Right cardiac atrium (tissue), 5 donors: Measurements from ENCODE around the gene PADI1. TPM values are rescaled to one million over a fixed set of nuclear protein-coding genes. Genes with fewer than 3 reads are reported as not detected.

ENCODE experiments used
- ATAC-seq, 2 donors: fragments of 200-7000 bp; cut with Tn5 transposase; one replicate each; pipeline versions ENCODE4 v1.8.0 to v1.9.1; 2020; ENCODE audit warnings: moderate library complexity in 2 of 2, mild to moderate bottlenecking in 1 of 2
- DNase-seq, 3 donors: peaks; one replicate each; pipeline ENCODE4 v3.0.0-alpha.2; 2020
- H3K27ac ChIP-seq: one replicate; pipeline ENCODE4 v1.5.1; 2013; ENCODE audit warnings: mild to moderate bottlenecking, low read length, control low read depth, moderate library complexity
- H3K27me3 ChIP-seq: one replicate; pipeline ENCODE4 v1.6.1; 2013; ENCODE audit not compliant: control insufficient read depth, insufficient read depth
- H3K4me1 ChIP-seq: one replicate; pipeline ENCODE4 v1.6.1; 2013; ENCODE audit warnings: low read length; ENCODE audit not compliant: control insufficient read depth, insufficient read depth
- H3K4me3 ChIP-seq: one replicate; pipeline ENCODE4 v1.5.1; 2013; ENCODE audit warnings: low read length, control low read depth
- H3K9me3 ChIP-seq: one replicate; pipeline ENCODE4 v1.6.1; 2013; ENCODE audit warnings: low read length; ENCODE audit not compliant: control insufficient read depth
- WGBS: extraction: QIAGEN DNeasy Blood & Tissue Kit; methylation state at CpG from one replicate; pipeline ENCODE4 v1.1.7; 2013; 5-methylcytosine and 5-hydroxymethylcytosine counted together
- intact Hi-C, 4 donors: fragments of 100-400 bp; cut with DNase I; formaldehyde crosslinking; loops; one replicate each; pipeline versions ENCODE4 v1.11.0 to v1.14.0; 2022 to 2023
- polyA plus RNA-seq: library from polyadenylated mRNA; stranded (reverse); fragments of 200-250 nt; gene quantifications from one replicate; pipeline ENCODE4 v1.2.3, GENCODE V29; 2013
- total RNA-seq, 4 donors: library from RNA; stranded (reverse); fragmentation: NEBNext Ultra II Directional; extraction: Animal tissue kit (Norgen Biotek cat#: 25700); gene quantifications; one replicate each; pipeline ENCODE4 v1.2.1, GENCODE V29; 2021
- donor health status: healthy with polysubstance abuse.
- donor health status: DM: no; HTN: yes; CAD: no.
- donor health status: DM: no; HTN: no; CAD: no.
- donor health status: DM: no; HTN: yes; CAD: no; lungs with severe emphysema.
- donor health status: DM: yes; HTN: yes; CAD: no.

PADI1 gene
- total and polyA plus RNA-seq, 5 donors: not detected

DNA sequence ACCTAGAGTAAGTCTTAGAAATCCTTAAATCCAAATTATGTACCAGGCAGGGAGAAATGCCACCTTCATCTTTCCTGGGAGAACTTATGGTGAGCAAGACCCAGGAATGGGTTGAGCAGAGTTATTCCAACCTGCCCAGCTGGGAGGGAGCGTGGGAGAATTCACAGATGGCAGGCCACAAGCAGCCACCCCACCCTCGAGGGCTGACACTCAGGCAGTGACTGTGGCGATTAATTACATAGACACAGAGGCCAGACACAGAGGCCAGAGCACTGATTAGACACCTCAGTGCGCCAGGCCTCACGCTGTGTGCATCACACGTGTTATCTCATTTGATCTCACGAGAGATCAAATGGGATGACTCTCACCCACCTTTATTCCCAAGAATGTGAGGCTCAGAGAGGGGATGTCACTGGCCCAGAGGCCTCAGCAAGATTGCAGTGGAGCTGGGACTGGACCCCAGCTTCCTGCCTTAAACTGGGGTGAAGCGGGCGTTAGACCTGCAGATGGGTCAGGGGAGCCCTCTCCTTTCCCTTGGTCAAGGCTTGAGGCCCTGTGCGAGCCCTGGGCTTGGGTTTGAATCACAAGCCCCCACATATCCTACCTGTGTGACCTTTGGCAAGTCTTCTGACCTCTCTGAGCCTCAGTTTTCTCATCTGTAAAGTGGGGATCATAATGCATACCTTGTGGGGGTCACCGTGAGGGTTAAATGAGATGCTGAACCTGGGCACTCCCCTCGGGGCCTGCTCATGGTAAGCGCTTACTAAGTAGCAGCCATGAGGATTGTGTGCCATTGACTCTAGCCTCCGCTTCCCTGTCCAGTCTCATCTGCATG, 74.3 kb downstream of the PADI1 start:
- Histone ChIP-seq H3K27ac (no peak overlapping the region), H3K4me1 (no peaks in the 10 kb centered on the region), H3K4me3 (no peak overlapping the region), H3K9me3 (no peaks in the 10 kb centered on the region), H3K27me3 (no peaks in the 10 kb centered on the region)
- DNase-seq (no peak), ATAC-seq (no peak)
- WGBS: 80% methylated on average over 14 of the region's 14 CpGs
- intact Hi-C loops: no loop called here

DNA sequence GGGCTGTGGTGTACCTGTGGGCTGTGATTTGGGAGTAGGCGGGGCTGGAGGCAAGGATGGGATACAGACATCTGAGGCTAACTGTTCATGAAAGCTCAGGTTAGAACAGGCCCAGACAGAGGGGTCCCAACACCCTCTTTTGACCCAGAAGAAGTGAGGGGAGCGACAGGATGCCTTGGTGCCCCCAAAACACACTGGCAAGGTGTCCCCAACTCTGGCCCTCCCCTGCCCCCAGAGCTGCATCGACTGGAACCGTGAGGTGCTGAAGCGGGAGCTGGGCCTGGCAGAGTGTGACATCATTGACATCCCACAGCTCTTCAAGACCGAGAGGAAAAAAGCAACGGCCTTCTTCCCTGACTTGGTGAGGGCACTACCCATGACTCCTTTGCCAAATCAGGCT, 75.5 kb downstream of the PADI1 start:
- Histone ChIP-seq H3K4me3 (no peak overlapping the region), H3K27me3 (no peaks in the 10 kb centered on the region), H3K4me1 (no peaks in the 10 kb centered on the region), H3K9me3 (no peaks in the 10 kb centered on the region), H3K27ac (no peak overlapping the region)
- intact Hi-C loops: no loop called here
- ATAC-seq (no peak), DNase-seq (no peak)
- 79% methylated on average over 7 of the region's 7 CpGs for WGBS

DNA sequence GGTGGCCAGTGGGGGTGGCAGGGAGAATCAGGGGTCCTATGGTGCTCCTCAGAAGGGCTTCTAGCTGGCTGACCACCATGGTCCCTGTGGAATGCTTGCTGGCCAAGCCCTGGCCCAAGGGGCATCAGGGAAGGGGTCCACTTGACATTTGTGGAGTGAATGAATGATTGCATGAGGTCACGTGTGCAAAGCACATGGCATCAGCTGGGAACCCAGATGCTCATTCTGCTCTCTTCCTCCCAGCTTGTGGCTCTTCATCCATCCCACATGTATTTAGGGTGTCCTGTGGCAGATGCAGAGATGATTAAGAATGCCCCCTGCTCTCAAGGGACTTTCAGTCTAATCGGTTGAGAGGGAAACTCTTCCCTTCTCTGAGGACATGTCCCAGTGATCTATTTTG, 76.0 kb downstream of the PADI1 start:
- H3K27ac ChIP-seq: no peak overlapping the region
- H3K27me3 ChIP-seq: no peaks in the 10 kb centered on the region
- DNase-seq (no peak), ATAC-seq (no peak)
- H3K4me3 ChIP-seq: no peak overlapping the region
- no peaks in the 10 kb centered on the region for H3K4me1 ChIP-seq
- 74% methylated on average over 2 of the region's 2 CpGs for WGBS
- no peaks in the 10 kb centered on the region for H3K9me3 ChIP-seq
- intact Hi-C loops: no loop called here

DNA sequence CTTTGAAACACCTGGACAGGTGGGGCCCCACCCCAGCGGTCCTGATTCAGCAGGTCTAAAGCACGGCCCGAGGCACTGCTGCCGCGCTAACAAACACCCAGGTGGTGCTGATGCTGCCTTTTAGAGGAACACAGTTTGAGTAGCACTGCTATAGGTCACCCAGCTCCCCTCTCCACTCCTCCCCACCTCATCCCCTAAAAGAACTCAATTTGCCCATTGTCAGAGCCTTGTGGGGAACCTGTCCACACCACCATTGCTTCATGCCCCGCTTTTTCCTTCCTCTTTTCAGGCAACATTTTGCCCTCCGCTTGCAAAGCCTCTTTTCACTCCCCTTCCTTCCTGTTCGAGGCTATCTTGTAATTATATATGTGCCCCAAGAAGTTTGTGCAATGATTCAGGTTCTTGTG, 76.8 kb downstream of the PADI1 start:
- Histone ChIP-seq H3K4me1 (no peaks in the 10 kb centered on the region), H3K4me3 (no peak overlapping the region), H3K9me3 (no peaks in the 10 kb centered on the region), H3K27me3 (no peaks in the 10 kb centered on the region), H3K27ac (no peak overlapping the region)
- WGBS: 75% methylated on average over 8 of the region's 8 CpGs
- intact Hi-C loops: no loop called here
- ATAC-seq (no peak), DNase-seq (no peak)

DNA sequence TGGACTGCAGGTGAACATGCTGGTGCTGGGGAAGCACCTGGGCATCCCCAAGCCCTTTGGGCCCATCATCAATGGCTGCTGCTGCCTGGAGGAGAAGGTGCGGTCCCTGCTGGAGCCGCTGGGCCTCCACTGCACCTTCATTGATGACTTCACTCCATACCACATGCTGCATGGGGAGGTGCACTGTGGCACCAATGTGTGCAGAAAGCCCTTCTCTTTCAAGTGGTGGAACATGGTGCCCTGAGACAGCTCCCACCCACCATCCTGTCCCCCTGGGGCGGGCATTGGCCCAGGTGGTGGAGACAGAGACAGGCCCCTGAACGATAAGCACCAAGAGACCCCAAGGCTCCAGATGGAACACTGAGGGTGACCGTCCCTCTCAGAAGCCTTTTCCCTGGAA, 77.9 kb downstream of the PADI1 start:
- 89% methylated on average over 5 of the region's 5 CpGs for whole genome bisulfite sequencing
- Histone ChIP-seq H3K9me3 (no peaks in the 10 kb centered on the region), H3K4me3 (no peak overlapping the region), H3K27me3 (no peaks in the 10 kb centered on the region), H3K4me1 (no peaks in the 10 kb centered on the region), H3K27ac (no peak overlapping the region)
- intact Hi-C loops: no loop called here
- ATAC-seq: no peak
- DNase-seq: no peak

DNA sequence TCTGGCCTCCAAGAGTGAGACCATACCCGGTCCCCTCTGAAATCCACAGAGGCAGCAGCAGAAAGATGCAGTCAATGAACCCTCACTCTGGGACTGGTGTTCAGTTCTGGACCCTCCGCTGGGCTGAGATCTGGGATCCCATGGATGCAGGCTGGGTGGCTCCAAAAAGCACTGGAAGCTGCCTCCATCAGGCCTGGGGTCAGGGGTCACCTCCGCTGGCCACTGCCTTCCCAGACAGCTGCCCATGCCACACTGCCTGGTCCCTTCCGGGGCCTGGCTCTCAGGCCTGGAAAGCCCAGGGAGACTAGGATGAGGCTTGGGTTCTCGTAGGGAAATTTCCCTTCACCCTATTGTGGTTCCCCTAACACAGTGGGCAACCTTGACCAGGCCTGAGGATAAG, 81.7 kb downstream of the PADI1 start:
- ATAC-seq (no peak), DNase-seq (no peak)
- Histone ChIP-seq H3K27ac (no peak overlapping the region), H3K4me3 (no peak overlapping the region), H3K4me1 (no peaks in the 10 kb centered on the region), H3K9me3 (no peaks in the 10 kb centered on the region), H3K27me3 (no peaks in the 10 kb centered on the region)
- WGBS: 79% methylated on average over 5 of the region's 5 CpGs
- intact Hi-C loops: no loop called here

DNA sequence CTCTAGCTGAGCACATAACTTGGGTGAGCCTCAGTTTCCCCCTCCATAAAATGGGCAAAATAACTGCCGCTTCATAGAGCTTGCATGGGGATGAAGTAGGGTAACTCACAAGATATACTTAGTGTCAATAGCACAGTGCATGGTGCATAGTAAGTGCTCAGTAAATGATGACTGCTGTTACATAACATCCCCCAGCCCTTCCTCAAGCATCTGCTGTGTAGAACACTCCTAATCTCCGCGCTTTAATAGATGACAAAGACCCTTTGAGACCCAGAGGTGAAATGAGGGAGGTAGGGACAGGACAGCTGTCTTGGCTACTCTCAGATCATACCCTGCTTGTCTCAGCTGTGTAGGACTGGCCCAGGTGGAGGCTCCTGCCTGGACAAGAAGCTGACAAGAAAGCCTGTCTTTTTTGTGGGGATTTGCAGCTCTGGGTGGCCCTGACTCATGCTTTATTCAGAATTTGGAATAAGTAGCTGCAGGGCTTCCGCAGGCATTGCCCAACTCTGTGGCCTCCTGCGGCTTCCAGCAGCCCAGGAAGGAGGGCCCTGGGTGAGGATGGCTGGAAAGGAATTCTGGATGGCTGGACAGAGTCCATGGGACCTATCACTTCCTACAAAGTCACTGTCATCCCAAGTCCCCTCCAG, 82.3 kb downstream of the PADI1 start:
- no peaks in the 10 kb centered on the region for H3K4me1 ChIP-seq
- no peaks in the 10 kb centered on the region for H3K9me3 ChIP-seq
- no peak overlapping the region for H3K27ac ChIP-seq
- no peak for ATAC-seq
- no peak overlapping the region for H3K4me3 ChIP-seq
- 83% methylated on average over 5 of the region's 5 CpGs for WGBS
- DNase-seq: no peak
- no peaks in the 10 kb centered on the region for H3K27me3 ChIP-seq
- intact Hi-C loops: no loop called here

DNA sequence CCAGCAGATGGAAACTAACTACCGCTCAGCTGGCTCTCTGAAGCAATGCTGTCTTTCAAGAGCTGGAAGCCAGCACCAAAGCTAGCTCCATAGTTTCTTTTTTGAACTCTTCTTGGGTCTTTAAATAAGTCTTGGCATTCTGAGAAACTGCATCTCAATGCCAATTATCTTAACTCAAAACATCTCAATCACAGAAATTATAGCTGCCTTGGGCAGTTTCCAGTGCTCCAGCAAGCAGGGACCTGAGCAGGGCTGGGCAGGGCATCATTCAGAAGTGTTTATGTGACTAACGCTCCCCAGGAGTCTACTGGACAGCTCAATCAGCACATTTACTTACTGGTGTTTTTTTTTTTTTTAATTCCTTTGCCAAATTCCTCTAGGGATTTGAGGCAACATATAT, 84.8 kb downstream of the PADI1 start:
- WGBS: 37% methylated on average over 2 of the region's 2 CpGs
- no peaks in the 10 kb centered on the region for H3K27me3 ChIP-seq
- H3K4me1 ChIP-seq: no peaks in the 10 kb centered on the region
- intact Hi-C loops: no loop called here
- DNase-seq: no peak
- H3K9me3 ChIP-seq: no peaks in the 10 kb centered on the region
- no peak overlapping the region for H3K4me3 ChIP-seq
- no peak overlapping the region for H3K27ac ChIP-seq
- ATAC-seq: no peak

DNA sequence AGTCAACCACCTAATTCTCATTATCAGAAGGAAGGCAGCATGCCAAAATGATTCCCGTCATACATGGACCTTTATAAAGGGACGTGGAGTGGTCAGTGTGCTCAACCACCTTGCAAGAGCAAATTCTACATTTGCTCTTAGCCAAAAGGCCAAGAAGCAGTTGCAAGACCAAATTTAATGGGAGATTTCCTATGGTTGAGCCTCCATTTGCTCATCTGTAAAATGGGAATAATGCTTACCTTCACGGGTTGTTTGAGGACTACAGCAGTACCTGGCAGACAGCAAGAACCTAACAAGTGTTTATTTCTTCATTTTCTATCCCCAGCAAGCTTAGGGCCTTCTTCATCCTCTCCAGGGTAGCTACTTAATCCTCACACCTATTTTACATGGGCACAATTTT, 85.6 kb downstream of the PADI1 start:
- H3K9me3 ChIP-seq: no peaks in the 10 kb centered on the region
- no peaks in the 10 kb centered on the region for H3K4me1 ChIP-seq
- intact Hi-C loops: no loop called here
- no peak for ATAC-seq
- H3K27ac ChIP-seq: no peak overlapping the region
- DNase-seq: no peak
- H3K27me3 ChIP-seq: no peaks in the 10 kb centered on the region
- 90% methylated on average over 3 of the region's 3 CpGs for WGBS
- no peak overlapping the region for H3K4me3 ChIP-seq

DNA sequence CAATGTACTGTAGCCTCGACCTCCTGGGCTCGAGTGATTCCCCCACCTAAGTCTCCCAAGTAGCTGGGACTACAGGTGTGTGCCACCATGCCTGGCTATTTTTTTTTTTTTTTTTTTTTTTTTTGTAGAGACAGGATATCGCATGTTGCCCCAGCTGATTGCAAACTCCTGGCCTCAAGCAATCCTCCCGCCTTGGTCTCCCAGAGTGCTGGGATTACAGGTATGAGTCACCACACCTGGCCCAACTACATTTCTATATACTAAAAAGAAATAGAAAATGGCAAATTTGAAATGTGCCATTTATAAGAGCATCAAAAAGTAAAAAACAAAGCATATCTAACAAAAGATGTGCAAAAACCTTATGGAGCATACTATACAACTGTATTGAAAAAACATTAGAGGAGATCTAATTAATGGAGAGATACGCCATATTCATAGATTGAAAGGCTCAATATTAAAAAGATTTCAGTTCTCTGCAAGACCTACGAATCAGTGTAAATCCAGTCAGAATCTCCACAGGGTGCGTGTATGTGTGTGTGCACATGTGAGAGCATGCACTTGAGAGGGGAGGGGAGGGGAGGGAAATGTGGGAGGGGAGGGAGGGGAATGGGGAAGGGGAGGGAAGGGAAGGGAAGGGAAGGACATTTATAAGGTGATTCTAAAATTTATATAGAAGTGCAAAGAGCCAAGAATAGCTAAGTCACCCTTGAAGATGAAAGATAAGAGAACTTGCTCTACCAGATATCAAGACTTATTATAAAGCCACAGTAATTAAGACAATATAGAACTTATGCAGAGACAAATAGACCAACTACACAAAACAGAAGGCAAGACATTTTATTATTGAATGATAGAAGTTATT, 87.6 kb downstream of the PADI1 start:
- Histone ChIP-seq H3K4me3 (no peak overlapping the region), H3K27ac (no peak overlapping the region), H3K27me3 (no peaks in the 10 kb centered on the region), H3K4me1 (no peaks in the 10 kb centered on the region), H3K9me3 (no peaks in the 10 kb centered on the region)
- no peak for ATAC-seq
- 64% methylated on average over 7 of the region's 7 CpGs for WGBS
- no peak for DNase-seq
- intact Hi-C loops: no loop called here
